ENCODE measurements around the gene HRNR. TPM values are rescaled to one million over a fixed set of nuclear protein-coding genes. Genes with fewer than 3 reads are reported as not detected.
"Not testable (repeated sequence)": the region's sequence is repeated elsewhere in the genome, so short reads cannot be mapped to it uniquely, and the experiment has no call there.

HRNR gene
- total RNA-seq: not detected
- long read RNA-seq: 0 reads

DNA sequence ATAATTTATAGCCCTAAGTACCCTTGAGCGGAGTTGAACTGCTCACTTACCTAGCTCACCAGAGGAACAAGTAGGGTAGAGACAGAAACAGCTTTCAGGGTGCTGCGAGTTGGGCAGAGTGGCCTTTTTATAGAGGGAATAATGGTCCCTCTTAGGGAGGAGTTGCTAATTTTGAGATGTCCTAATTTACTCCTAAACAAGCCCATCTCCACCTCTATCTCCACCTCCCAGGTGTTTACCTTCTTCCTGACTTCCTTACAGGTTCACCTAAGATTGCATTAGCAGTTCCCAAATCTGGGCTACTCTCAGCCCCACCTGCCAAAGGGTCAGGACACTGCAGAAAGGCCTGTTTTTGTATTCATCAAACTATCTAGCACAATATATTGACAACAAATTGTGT is at the start of gene HRNR:
HRNR (minus strand) TSS at position 101 of the 400 bp plus-strand sequence. CDS start 940 bp downstream, outside the sequence.
- DNase-seq (no peak), ATAC-seq (no peak)
- intact Hi-C loops (cut with DNase I, micrococcal nuclease): no loop called here

GRCh38 chr1:152256394-152256793 is 32.4 kb upstream of the HRNR start:
- DNase-seq; ATAC-seq; intact Hi-C loops (cut with DNase I, micrococcal nuclease): not testable (repeated sequence)

DNA sequence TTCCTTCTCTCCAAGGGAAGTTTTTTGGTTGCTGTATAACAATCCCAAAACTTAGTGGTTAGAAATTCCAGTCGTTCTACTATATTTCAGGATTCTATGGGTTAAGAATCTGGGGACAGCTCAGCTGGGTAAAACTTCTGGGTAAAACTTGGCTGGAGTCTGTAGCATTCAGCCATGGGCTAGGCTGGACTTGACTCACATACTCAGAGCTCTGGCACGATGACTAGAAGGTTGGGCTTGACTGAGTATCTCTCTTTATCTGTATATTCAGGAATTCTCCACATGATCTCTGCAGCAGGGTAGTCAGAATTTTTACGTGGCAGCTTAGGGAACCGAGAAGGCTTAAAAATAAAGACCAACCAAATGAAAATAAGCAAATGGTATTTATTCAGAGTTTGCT is 28.2 kb upstream of the HRNR start:
- ATAC-seq (no peak), DNase-seq (no peak)
- intact Hi-C loops (cut with DNase I, micrococcal nuclease): no loop called here

DNA sequence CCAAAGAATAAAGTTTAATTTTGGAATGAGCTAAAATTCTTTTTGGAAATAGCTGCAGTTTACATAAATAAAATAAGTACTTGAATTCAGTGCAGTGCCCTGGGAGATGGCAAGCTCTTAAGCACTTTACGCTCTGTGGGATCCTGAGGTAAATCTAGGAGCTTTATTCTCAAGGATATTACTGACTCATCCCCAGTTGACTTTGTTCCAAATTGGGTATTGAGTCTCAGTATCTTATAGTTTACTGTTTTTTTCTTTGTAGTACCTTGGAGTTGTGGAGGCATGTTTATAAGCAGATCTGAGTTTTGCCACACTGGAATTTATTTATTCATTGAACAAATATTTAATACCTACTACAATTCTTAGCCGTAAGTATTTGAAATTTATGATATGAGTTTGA is 27.4 kb upstream of the HRNR start:
- no peak for DNase-seq
- intact Hi-C loops (cut with DNase I, micrococcal nuclease): no loop called here
- no peak for ATAC-seq

DNA sequence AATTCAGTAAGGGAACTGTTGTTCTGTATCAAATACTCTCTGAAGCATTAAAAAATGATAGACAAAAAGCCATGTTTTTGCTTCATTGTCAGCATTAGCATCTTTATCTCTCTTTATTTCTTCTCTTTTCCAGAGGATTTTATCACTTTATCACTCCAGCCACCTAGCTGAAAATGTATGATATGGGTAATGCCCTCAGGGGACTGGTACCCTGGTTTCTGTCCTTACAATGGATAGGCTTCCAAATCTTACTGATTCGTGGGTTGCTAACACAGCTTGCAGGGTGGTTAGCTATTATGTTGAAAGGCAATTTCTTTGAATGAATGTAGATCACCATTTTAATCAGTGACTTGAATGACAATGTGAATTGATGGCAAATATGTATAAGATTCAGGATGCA is 23.3 kb upstream of the HRNR start:
- ATAC-seq (no peak), DNase-seq (no peak)
- intact Hi-C loops (cut with DNase I, micrococcal nuclease): no loop called here

DNA sequence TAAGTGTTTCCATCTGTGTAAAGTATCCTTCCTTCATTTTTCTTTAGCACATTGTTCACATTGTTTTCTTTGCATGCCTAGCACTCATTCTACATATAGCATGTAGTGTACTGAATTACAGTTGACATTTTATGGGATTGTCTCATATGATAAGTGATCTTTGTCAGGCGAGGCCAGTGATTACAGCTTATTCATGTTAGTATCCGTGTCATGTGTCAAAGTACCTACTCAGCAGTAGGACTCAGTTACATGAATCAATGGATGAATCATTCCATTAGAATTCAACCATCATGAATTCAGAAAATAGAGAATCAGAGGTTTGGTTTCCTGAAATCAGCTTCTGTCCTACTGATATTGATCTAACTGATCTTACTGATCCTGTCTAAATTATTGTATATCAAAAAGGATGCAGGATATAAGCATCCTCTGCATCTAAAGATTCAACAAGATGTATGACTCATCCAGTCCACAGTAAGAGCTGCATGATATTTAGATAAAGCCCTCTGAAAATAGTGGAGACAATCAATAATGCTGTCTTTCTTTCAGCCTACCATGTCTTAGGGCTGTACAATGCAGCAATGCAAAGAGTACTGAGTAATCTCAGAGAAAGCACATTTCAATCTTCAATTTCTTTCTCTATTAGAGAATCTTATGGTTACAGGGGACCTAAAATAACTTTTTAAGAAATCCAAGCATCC is 20.7 kb upstream of the HRNR start:
- DNase-seq (no peak), ATAC-seq (no peak)
- intact Hi-C loops (cut with DNase I, micrococcal nuclease): no loop called here

- ATAC-seq (no peak), DNase-seq (no peak)
- intact Hi-C loops (cut with DNase I, micrococcal nuclease): no loop called here
Observed at GRCh38 chr1:152237093-152237492, 13.1 kb upstream of the HRNR start.

DNA sequence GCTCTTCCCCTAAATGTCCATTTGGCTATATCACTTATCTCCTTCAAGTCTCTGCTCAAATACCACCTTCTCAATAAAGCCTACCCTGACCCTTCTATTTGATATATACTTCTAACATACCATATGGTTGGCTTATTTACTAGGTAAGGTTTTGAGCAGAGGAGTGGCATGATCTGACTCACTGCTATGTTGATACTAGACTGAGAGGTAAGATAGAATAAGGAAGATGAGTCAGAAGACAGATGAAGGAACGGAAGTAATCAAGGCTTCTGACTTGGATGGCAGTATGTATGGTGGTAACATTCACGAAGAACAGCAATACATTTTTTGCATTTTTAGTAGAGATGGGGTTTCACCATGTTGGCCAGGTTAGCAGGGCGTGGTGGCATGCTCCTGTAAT is 4.8 kb upstream of the HRNR start:
- DNase-seq: no peak
- intact Hi-C loops (cut with DNase I, micrococcal nuclease): no loop called here
- ATAC-seq: no peak

DNA sequence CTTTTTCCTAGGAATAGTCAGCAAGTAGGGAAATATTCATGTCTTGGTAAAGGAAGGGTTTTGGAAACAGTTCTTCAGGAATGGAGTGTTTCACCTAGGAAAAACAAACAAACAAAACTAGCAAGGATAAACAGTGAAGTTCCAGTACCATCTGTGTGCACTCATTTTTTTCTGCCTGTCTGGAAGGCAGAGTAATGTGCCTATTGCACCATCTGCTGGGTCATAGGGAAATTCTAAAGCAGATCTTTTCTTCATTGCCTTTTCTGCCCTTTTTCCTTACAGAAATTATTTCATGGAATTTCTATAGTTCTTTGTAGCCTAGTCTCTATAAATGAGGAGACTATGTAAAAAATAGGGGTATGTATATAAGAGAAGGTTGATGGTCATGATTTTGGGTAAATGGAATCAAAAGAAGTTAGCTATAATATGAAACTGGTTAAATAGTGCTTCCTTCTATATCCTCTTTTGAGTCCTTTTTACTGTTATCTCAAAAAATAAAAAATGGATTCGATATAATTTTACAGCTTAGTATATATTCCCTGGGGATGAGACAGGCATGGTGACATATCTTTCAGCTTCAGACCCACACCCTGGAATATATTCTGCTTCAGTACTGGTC is 3.4 kb upstream of the HRNR start:
- DNase-seq (no peak), ATAC-seq (no peak)
- intact Hi-C loops (cut with DNase I, micrococcal nuclease): no loop called here

DNA sequence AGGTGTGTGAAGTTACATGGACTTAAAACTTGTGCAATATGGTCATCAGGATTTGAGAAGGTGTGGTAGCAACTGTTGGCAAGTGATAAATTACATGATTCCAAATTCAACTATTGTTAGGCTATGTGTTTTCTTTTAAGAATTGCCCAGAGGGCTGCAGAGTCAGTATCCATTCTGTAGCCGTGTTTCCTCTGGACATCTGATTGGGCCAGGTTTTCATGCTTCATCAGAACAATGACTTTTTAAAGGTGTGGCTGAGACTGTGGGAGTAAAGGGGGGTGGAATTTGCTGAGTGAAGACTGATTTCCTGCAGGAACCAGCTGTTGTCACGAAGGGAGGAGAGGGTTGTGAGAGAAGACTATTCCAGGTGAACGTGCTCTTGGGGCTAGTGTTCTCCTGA is 1.7 kb upstream of the HRNR start:
- ATAC-seq (no peak), DNase-seq (no peak)
- intact Hi-C loops (cut with DNase I, micrococcal nuclease): no loop called here

DNA sequence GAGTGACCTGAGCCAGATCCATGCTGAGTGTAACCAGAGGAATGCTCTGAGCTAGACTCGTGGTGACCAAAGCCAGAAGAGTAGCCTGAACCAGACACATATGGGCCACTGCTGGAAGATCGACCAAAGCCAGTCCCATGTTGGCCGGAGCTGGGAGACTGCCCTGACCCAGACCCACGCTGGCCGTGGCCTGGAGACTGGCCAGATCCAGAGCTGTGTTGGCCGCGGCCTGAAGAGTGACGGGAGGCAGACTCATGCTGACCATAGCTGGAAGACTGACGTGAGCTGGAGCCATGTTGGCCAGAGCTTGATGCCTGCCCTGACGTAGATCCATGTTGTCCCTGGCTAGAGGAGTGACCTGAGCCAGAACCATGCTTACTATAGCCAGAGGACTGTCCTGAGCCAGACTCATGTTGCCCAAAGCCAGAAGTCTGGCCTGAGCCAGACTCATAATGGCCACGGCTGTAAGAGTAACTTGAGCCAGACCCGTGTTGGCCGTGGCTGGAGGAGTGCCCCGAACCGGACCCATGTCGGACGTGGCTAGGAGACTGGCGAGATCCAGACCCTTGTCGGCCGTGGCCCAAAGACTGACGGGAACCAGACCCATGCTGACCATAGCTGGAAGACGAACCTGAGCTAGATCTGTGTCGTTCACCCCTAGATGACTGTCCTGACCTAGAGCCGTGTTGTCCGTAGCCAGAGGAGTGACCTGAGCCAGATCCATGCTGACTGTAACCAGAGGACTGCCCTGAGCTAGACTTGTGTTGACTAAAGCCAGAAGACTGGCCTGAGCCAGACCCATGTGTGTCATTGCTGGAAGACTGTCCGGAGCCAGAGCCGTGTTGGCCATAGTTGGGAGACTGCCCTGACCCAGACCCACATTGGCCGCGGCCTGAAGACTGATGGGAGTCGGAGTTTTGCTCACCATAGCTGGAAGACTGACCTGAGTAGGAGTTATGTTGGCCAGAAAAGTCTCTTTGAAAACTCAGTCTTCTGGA is 3.5 kb downstream of the HRNR start:
- intact Hi-C loops (cut with DNase I, micrococcal nuclease): no loop called here
- DNase-seq: no peak
- no peak for ATAC-seq

GRCh38 chr1:152219438-152219837 is 4.6 kb downstream of the HRNR start:
- DNase-seq; ATAC-seq; intact Hi-C loops (cut with DNase I, micrococcal nuclease): not testable (repeated sequence)

DNA sequence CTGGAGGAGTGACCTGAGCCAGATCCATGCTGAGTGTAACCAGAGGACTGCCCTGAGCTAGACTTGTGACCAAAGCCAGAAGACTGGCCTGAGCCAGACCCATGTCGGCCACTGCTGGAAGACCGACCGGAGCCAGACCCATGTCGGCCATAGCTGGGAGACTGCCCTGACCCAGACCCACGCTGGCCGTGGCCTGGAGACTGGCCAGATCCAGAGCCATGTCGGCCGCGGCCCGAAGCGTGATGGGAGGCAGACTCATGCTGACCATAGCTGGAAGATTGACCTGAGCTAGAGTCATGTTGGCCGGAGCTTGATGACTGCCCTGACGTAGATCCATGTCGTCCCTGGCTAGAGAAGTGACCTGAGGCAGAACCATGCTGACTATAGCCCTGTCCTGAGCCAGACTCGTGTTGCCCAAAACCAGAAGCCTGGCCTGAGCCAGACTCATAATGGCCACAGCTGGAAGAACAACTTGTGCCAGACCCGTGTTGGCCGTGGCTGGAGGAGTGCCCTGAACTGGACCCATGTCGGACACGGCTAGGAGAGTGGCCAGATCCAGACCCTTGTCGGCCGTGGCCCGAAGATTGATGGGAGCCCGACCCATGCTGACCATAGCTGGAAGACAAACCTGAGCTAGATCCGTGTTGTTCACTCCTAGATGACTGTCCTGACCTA is 5.1 kb downstream of the HRNR start:
- intact Hi-C loops (cut with DNase I, micrococcal nuclease): no loop called here
- DNase-seq (no peak), ATAC-seq (no peak)

DNA sequence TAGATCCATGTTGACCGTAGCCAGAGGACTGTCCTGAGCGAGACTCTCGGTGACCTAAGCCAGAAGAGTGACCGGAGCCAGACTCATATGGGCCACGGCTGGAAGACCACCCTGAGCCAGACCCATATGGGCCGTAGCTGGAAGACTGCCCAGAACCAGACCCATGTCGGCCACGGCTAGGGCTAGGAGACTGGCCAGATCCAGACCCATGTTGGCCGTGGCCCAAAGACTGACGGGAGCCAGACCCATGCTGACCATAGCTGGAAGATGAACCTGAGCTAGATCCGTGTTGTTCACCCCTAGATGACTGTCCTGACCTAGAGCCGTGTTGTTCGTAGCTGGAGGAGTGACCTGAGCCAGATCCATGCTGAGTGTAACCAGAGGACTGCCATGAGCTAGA is 8.4 kb downstream of the HRNR start:
- ATAC-seq; DNase-seq; intact Hi-C loops (cut with DNase I, micrococcal nuclease): not testable (repeated sequence)

GRCh38 chr1:152214911-152215310 is 9.1 kb downstream of the HRNR start:
- ATAC-seq; DNase-seq; intact Hi-C loops (cut with DNase I, micrococcal nuclease): not testable (repeated sequence)

DNA sequence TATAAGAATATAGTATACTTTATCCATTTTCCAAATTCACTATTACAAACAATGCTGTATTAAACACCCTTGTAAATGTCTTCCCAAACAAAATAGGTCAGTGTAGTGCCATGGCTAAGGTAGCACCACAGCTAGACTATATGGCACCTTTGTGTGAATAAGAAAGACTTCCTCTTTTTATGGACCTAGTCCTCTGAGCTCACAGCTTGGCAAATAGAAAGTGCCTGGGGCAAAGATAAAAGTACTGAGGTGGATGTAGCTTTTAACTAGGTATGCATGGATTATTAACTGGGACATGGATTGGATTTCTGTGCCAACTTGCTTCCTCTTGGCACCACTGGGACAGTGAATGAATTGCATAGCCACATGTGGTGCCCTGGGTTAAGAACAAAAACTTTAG is 25.0 kb downstream of the HRNR start:
- ATAC-seq: no peak
- no peak for DNase-seq
- intact Hi-C loops (cut with DNase I, micrococcal nuclease): no loop called here

- no peak for DNase-seq
- no peak for ATAC-seq
- intact Hi-C loops (cut with DNase I, micrococcal nuclease): no loop called here
Observed at GRCh38 chr1:152197361-152197941, 26.5 kb downstream of the HRNR start.

DNA sequence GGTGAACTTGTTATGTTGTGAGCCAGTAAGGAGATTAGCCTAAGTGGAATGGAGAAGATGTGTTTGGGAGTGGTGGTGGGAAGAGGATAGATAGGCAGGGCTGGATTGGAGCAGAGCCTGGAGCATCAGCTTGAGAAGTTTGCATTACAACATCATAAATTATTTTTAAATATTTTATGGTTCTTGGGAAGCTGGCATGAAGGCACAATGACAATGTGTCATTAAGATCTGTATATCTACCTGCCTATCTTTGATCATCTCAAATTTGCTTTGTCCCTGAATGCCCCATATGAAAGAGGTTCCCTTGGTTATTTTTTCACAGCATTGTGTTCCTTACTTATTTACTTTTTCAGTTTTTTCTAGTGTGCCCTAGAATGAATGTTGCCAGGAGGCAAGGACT is 32.3 kb downstream of the HRNR start:
- intact Hi-C loops (cut with DNase I, micrococcal nuclease): loop anchor here in 1 of 2 donors (5.0 kb wide), 1 partner anchor 266 kb away; no protein-coding TSS in a partner anchor
- ATAC-seq: no peak
- DNase-seq: no peak

GRCh38 chr1:152191260-152191659 is 32.7 kb downstream of the HRNR start:
- DNase-seq (no peak), ATAC-seq (no peak)
- intact Hi-C loops (cut with DNase I, micrococcal nuclease): loop anchor here in 1 of 2 donors (5.0 kb wide), 1 partner anchor 266 kb away; no protein-coding TSS in a partner anchor

All from left colon (tissue), 2 donors.